HG03159 (cell line): ENCODE data around the gene POLDIP3.
"Not testable (repeated sequence)": the region's sequence is repeated elsewhere in the genome, so short reads cannot be mapped to it uniquely, and the experiment has no call there.

ENCODE experiments used
- ATAC-seq: cut with Tn5 transposase; IDR thresholded peaks from one replicate; pipeline ENCODE4 v1.9.1; 2021; ENCODE audit warnings: mild to moderate bottlenecking, moderate library complexity; ENCODE audit not compliant: unreplicated experiment

POLDIP3 gene

DNA sequence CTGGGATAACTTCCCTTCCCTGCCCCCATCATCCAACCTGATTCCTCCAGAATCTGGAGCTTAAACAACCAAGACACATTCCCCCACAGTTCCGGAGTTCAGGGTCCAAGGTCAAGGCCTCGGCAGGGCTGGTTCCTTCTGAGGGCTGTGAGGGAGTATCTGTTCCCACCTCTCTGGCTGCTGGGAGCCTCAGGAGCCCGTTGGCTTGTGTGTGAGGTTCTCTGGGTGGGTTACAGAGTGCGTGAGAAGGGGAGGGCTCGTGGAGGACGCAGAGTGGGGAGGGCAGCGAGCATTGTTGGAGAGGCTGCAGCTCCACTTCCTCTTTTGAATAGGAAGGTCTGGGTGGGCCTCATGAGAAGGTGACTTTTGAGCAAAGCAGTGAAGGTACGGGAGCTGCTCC is 52.4 kb downstream of the POLDIP3 start:
- ATAC-seq = no peak

DNA sequence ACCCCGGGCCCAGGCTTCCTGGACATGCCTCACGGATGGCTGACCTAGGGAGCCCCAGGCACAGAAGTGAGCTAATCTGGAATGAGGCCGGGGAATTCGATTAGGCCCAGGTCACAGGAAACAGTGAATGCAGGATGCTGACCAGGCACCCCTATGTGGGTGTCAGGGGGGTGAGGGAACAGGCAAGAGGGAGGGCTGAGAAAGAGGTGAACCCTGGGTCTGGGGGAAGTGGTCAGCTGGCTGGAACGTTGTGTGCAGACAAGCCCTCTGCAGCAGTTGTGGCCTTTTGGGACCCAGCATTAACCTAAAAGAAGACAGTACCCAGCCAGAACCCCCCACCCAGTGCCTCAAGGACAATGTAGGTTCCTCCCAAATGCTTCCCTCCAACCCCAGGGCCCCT is 52.8 kb downstream of the POLDIP3 start:
- no peak for ATAC-seq

DNA sequence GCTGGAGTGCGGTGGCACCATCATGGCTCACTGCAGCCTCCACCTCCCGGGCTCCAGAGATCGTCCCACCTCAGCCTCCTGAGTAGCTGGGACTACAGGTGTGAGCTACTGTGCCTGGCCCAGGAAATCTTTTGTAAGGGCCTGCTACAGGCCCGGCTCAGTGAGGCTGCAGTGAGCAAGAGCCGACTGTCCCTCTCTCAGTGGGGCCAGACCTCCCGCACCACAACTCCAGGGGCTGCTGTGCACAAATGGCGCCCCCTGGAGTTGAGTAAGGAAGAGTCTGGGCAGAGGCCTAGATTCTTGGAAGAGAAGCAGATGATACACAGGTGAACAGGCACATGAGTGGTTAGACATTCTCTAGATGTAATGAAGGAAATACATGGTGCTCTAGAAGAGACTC is 53.9 kb downstream of the POLDIP3 start:
- ATAC-seq = no peak

DNA sequence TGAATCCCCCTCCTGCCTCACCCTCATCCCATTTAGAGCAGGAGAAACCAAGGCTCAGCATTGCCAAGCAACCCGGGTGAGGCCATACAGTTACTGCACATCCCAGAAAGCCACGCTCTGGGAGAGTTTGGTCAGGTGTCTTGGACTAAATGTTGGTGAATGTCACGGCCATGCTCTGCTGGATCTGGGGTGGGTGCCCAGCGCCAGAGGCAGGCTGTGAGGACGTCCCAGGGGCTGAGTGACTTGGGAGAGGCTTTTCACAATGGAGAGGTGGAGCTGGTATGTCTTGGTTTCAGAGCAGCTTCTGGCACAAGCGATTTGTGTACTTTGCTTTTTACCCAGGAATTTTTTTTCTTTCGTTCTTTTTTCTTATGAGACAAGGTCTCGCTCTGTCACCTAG is 54.3 kb downstream of the POLDIP3 start:
- ATAC-seq = no peak

DNA sequence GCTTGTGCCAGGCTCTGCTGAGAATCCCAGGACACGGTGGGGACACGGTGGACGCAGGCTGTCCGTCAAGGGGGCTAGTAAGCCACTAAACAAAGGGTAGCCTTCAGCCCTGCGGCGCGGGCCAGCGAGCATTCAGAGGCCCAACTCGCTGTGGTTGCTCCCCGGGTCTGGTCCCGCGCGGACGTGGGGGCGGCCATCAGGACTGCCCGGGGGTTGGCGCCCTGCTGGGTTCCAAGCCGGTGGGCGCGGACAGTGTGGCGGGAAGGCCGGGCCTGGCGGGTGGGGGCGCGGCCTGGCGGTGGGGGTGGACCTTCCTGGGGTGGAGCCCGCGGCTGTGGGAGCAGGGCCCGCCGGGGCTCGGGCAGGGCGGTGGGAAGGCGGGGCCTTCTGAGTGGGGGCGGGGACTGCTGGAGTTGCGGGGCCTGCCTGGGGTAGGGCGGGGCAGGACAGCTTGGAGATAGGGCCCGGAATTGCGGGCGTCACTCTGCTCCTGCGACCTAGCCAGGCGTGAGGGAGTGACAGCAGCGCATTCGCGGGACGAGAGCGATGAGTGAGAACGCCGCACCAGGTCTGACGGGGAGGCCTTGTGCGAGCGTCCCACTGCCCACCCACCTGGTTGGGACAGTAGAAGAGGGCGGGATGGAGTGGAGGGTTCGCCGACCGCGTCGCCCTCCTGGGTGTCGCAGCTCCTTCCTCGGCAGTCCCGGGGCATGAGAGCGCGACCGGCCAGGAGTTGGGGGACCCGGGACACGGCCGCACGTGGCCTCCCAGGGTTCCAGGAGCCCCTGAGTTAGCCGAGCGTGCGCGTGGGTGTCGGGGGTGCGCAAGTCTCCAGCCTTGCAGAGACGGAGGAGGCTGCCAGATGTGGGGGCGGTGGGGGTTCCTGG is 61.0 kb downstream of the POLDIP3 start, which contains the start of gene SERHL2:
TSS of gene SERHL2 (plus strand) at position 482 of the 887 bp plus-strand sequence. CDS start at position 547, 65 bp downstream.
- ATAC-seq = peak; percentile 53

DNA sequence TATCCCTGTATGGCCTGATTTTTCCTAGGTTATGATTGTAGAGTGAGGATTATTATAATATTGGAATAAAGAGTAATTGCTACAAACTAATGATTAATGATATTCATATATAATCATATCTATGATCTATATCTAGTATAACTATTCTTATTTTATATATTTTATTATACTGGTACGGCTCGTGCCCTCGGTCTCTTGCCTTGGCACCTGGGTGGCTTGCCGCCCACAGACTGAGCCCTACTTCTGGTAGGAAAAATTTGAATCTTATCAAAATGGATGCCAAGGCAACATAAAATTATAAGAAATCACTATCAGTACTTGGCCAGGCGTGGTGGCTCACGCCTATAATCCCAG is 62.4 kb downstream of the POLDIP3 start:
- not testable (repeated sequence) for ATAC-seq

DNA sequence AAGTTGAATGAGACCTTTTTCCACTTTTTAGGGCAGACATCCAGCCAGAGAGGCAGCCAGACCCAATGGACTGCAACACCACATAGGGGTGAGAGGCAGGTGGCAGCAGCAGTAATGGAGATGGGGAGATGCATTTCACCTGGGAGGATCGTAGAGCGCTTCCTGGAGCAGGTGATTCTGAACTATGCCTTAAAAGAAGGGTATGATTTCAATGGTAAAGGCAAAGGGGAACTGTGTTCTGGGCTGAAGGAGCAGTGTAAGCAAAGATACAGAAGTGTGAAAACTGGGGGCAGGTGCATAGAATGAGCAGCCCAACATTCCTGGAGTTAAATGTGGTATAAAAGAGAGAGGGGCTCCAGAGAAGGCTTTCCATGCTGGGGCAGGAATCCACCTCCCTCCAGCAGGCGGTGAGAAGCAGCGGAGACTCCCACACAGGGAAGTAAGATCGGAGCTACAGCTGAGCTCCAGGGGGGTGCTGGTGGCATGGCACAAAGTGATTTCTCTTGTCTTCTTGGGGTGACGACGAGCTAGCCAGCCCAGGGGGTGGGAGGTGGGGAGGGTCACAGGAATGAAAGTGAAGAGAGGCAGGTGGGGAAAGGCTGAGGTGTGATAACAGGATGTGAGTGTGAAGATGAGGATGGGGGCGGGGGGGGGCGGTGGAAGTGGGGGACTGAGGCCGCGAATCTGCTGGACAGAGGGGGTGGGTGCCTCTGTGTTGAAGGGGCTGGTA is 65.2 kb downstream of the POLDIP3 start:
- ATAC-seq = no peak

DNA sequence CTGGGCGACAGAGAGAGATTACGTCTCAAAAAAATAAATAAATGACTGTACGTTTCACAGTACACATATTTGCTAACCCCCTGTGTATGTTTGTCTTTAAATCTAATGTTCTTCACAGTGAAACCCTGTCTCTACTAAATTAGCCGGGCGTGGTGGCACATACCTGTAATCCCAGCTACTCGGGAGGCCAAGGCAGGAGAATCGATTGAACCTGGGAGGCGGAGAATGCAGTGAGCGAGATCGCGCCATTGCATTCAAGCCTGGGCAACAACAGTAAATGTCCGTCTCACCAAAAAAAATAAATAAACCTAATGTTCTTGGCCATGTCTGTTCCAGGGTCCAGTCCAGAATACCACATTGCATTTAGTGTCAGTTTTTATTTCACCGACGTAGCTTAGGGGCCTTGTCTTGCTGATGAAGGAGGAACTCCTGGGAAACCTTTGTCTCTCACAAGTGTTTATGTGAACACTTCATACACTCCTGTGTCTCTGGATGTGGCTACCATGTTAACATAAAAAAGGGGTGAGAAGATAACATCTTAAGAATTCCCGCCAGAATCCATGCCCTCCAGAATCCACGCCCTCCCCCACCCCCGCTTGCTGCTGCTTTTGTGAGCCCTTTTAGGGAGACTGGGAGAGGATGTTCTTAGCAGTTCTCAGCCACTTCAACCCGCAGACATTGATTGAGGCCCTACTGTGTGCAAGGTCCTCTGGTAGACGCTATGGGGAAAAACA is 65.9 kb downstream of the POLDIP3 start:
- no peak for ATAC-seq

DNA sequence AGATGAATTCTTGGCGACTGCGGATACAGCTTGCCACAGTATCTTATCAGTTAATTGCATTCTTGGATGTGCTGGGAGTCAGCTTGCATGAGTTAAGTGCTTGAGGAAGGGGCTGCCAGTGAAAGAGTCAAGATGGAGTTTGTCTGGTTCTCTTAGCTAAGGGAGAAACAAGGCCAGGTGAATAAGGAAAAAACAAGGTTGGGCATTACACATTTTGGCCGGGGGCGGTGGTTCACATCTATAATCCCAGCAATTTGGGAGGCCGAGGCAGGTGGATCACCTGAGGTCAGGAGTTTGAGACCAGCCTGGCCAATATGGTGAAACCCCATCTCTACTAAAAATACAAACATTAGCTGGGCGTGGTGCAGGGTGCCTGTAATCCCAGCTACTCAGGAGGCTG is 66.6 kb downstream of the POLDIP3 start:
- not testable (repeated sequence) for ATAC-seq

DNA sequence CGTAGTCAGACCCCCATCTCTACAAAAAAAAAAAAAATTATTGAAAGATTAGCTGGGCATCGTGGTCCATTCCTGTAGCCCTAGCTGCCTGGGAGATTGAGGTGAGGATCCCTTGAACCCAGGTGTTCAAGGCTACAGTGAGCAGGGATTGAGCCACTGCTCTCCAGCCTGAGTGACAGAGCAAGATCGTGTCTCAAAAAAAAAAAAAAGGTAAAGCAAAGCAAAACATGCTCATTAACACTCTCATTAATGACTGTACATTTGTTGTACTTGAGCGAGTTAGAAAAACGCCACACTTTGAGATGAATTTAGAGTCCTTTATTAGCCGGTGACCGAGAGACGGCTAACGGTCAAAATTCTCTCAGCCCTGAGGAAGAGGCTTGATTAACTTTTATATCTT is 67.1 kb downstream of the POLDIP3 start:
- ATAC-seq = no peak

DNA sequence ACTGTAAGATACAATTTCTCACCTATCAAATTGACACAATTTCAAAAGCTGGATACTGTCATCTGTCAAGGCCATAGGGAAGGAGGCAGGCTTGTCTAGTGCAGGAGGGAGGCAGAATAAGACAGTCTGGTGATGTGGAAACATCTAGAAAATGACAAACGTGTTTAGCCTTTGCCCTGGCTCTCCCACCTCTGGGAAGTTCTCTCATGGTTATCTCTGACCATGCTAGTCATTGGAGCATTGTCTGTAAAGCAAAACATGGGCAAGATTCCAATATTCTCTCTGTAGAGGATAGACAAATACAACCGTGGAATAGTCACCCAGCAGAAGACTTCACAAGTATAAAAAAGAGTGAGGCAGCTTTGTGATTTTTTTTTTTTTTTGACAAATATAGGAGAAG is 70.0 kb downstream of the POLDIP3 start:
- no peak for ATAC-seq

DNA sequence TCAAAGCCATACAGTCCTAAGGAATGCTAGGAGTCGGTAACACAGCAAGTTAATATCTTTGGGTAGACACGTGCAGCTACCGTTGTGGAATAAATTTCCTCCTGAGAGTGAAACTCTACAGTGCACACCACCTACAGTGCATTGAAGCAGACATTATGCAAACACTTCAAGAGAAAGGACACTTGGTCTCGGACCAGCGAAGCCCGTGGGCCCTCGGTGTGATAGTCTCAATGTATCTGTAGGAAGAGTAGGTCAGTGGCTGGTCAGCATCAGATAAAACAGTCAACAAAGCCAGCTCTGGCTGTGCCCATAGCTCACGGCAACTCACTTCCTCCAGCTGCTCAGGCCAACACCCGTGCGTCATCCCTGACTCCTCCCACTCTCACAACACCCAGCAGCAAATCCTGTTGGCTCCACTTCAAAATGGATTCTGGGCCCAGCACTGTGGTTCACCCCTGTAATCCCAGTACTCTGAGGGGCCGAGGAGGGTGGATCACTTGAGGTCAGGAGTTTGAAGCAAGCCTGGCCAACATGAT is 75.4 kb downstream of the POLDIP3 start:
- not testable (repeated sequence) for ATAC-seq

DNA sequence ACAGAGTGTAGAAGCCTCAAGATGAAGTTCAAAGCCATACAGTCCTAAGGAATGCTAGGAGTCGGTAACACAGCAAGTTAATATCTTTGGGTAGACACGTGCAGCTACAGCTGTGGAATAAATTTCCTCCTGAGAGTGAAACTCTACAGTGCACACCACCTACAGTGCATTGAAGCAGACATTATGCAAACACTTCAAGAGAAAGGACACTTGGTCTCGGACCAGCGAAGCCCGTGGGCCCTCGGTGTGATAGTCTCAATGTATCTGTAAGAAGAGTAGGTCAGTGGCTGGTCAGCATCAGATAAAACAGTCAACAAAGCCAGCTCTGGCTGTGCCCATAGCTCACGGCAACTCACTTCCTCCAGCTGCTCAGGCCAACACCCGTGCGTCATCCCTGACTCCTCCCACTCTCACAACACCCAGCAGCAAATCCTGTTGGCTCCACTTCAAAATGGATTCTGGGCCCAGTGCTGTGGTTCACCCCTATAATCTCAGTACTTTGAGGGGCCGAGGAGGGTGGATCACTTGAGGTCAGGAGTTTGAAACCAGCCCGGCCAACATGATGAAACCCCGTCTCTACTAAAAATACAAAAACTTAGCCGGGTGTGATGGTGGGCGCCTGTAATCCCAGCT is 77.4 kb downstream of the POLDIP3 start:
- ATAC-seq = not testable (repeated sequence)

DNA sequence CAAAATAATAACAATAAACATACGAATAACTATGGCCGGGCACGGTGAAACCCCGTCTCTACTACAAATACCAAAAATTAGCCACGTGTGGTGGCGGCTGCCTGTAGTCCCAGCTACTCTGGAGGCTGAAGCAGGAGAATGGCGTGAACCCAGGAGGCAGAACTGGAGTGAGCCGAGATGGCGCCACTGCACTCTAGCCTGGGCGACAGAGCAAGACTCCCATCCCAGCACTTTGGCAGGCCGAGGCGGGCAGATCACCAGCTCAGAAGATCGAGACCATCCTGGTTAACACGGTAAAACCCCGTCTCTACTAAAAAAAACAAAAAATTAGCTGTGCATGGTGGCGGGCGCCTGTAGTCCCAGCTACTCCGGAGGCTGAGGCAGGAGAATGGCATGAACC is 78.0 kb downstream of the POLDIP3 start:
- not testable (repeated sequence) for ATAC-seq

DNA sequence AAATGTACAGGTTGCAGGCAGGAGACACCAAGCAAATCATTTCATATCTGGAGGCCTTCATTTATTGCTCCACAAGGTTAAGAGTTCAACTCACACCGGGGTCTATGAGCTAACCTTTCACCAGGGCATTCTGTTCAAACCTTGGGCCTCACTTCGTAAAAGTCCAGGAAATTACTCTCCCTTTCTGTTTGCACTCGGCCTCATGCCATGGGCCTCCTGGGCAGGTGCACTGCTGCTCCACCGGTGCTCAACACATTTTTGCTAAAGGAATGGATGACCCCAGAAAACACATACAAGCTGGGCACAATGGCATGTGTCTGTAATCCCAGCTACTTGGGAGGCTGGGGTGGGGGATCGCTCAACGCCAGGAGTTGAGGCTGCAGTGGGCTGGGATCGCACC is 78.5 kb downstream of the POLDIP3 start:
- ATAC-seq = no peak

DNA sequence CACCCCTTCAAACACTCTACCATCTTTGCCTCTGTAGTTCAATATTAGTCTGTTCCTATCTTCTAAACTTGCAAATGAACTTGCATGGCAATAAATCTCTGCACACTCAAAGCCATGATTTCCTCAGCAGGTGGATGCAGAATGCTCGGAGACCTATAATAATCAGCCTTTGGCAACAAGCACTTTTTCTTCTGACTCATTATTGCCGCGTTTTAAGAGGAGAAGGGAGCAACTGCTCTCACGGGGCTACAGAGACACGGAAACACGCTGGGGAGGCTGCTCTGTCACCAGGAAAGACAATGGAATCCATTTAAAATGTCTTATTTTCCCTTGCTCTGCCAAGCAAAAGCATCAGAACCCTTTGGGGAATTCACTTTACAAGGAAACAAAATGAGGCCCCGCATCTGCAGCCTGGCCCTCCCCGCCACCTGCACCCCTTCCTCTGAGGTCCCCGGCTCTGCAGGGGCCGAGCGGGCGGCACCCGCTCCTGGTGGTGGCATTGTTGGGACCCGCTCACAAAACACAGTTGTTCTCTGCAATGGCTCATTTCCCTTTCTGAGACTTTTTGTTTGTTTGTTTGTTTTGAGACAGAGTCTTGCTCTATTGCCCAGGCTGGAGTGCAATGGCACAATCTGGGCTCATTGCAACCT is 79.5 kb downstream of the POLDIP3 start:
- not testable (repeated sequence) for ATAC-seq
